GM23338 (cell line): ENCODE results near the gene FAM241A. TPM values are rescaled to one million over a fixed set of nuclear protein-coding genes. Genes with fewer than 3 reads are reported as not detected.

ENCODE experiments used
- ATAC-seq: fragments of 200-7000 bp; cut with Tn5 transposase; 3 replicates; pipeline ENCODE4 v1.9.1; 2020
- DNase-seq: peaks from one replicate; pipeline ENCODE4 v3.0.0-alpha.2; 2015; ENCODE audit warnings: low spot score
- H2AFZ ChIP-seq: fragments of 200-600 bp; sonication (generic); 2 replicates; pipeline ENCODE4 v1.8.0; 2016; ENCODE audit warnings: antibody characterized with exemption, mild to moderate bottlenecking, moderate library complexity
- H3F3A ChIP-seq: fragments of 200-600 bp; sonication (generic); replicated peaks from 2 replicates; pipeline ENCODE4 v1.8.0; 2017; ENCODE audit warnings: antibody characterized with exemption, mixed run types, low read depth
- H3K27ac ChIP-seq: fragments of 200-600 bp; sonication (generic); 2 replicates; pipeline ENCODE4 v1.6.1; 2016; ENCODE audit warnings: low read depth
- H3K27me3 ChIP-seq: fragments of 200-600 bp; sonication (generic); 2 replicates; pipeline ENCODE4 v1.8.0; 2016; ENCODE audit warnings: mild to moderate bottlenecking, mixed run types, moderate library complexity; ENCODE audit not compliant: insufficient read depth
- H3K36me3 ChIP-seq: fragments of 200-600 bp; sonication (generic); 2 replicates; pipeline ENCODE4 v1.8.0; 2016; ENCODE audit warnings: mild to moderate bottlenecking; ENCODE audit not compliant: insufficient read depth
- H3K4me1 ChIP-seq: fragments of 200-600 bp; sonication (generic); 2 replicates; pipeline ENCODE4 v1.8.0; 2016; ENCODE audit warnings: mild to moderate bottlenecking, moderate library complexity; ENCODE audit not compliant: insufficient read depth
- H3K4me2 ChIP-seq: fragments of 200-600 bp; sonication (generic); 2 replicates; pipeline ENCODE4 v1.7.1; 2017; ENCODE audit warnings: mixed run types
- H3K4me3 ChIP-seq: fragments of 200-600 bp; sonication (generic); 2 replicates; pipeline ENCODE4 v1.6.1; 2016; ENCODE audit warnings: mixed run types
- H3K79me2 ChIP-seq: fragments of 200-600 bp; sonication (generic); replicated peaks from 2 replicates; pipeline ENCODE4 v1.8.0; 2017; ENCODE audit warnings: mild to moderate bottlenecking; ENCODE audit not compliant: insufficient read depth
- H3K9me2 ChIP-seq: fragments of 200-600 bp; sonication (generic); 2 replicates; pipeline ENCODE4 v1.8.0; 2017; ENCODE audit not compliant: insufficient read depth
- H4K20me1 ChIP-seq: fragments of 200-600 bp; sonication (generic); replicated peaks from 2 replicates; pipeline ENCODE4 v1.8.0; 2017; ENCODE audit warnings: mild to moderate bottlenecking; ENCODE audit not compliant: insufficient read depth
- H3K27ac Mint-ChIP-seq: 2 replicates; pipeline ENCODE4 v1.8.0; 2020; ENCODE audit warnings: inconsistent platforms, mild to moderate bottlenecking, moderate library complexity, mixed read lengths
- H3K27me3 Mint-ChIP-seq: 3 replicates; pipeline ENCODE4 v1.8.0; 2022; ENCODE audit warnings: low read depth, mild to moderate bottlenecking, moderate library complexity, mixed read lengths, inconsistent platforms; ENCODE audit not compliant: insufficient read depth, poor library complexity
- H3K36me3 Mint-ChIP-seq: 3 replicates; pipeline ENCODE4 v1.8.0; 2021; ENCODE audit warnings: low read depth, mild to moderate bottlenecking, inconsistent platforms, moderate library complexity, mixed read lengths
- H3K4me1 Mint-ChIP-seq: 3 replicates; pipeline ENCODE4 v1.8.0; 2020; ENCODE audit warnings: mild to moderate bottlenecking, inconsistent platforms, mixed read lengths
- H3K4me3 Mint-ChIP-seq: 3 replicates; pipeline ENCODE4 v1.8.0; 2021; ENCODE audit warnings: moderate library complexity, mild to moderate bottlenecking, inconsistent platforms, mixed read lengths
- H3K9me3 Mint-ChIP-seq: 3 replicates; pipeline ENCODE4 v1.8.0; 2020; ENCODE audit warnings: moderate library complexity, mild to moderate bottlenecking, inconsistent platforms, mixed read lengths
- CREB1 ChIP-seq: fragments of 250-450 bp; sonication (Bioruptor Pico); IDR thresholded peaks from 2 replicates; pipeline ENCODE4 v1.5.0; 2020; ENCODE audit warnings: low read depth, mild to moderate bottlenecking, moderate library complexity
- JUNB ChIP-seq: IDR thresholded peaks from one replicate; pipeline ENCODE4 v1.6.1; 2016; ENCODE audit warnings: antibody characterized with exemption; ENCODE audit not compliant: unreplicated experiment
- POLR2AphosphoS5 ChIP-seq: IDR thresholded peaks from 2 replicates; pipeline ENCODE4 v1.6.1; 2016; ENCODE audit warnings: antibody characterized with exemption, low read depth
- ZNF114 ChIP-seq: fragments of 250-450 bp; sonication (Bioruptor Pico); IDR thresholded peaks from 2 replicates; pipeline ENCODE4 v1.5.0; 2020; ENCODE audit warnings: mild to moderate bottlenecking, moderate library complexity
- polyA plus RNA-seq: library from polyadenylated mRNA; unstranded; fragments of >200 nt; fragmentation: Nextera tagmentation; extraction: Ambion mirVana; gene quantifications from 2 replicates; pipeline ENCODE4 v1.2.1, GENCODE V29; 2016
- total RNA-seq: library from RNA; depleted of rRNA; stranded (reverse); fragments of >200 nt; shearing (Covaris generic); gene quantifications from 2 replicates; pipeline ENCODE4 v1.2.3, GENCODE V29; 2014
- TF ChIP-seq, protein P1 (sequence below), 2 experiments: fragments of 200-600 bp in 1 of 2; sonication (generic) in 1 of 2; conservative IDR thresholded peaks; 2 replicates each; pipeline versions ENCODE4 v1.5.1 to v1.6.1; 2016 to 2017; ENCODE audit warnings: antibody characterized with exemption in 2 of 2, low read depth in 2 of 2, mild to moderate bottlenecking in 2 of 2, moderate library complexity in 1 of 2
- TF ChIP-seq, protein P2 (sequence below): IDR thresholded peaks from 2 replicates; pipeline ENCODE4 v1.6.1; 2016; ENCODE audit warnings: antibody characterized with exemption
- TF ChIP-seq, protein P3 (sequence below): fragments of 250-450 bp; sonication (Bioruptor Pico); IDR thresholded peaks from 2 replicates; pipeline ENCODE4 v1.5.0; 2020; ENCODE audit warnings: mild to moderate bottlenecking, moderate library complexity

Gene FAM241A
- total and polyA plus RNA-seq, 2 experiments from 2014 or later, result 0.58 to 0.63 TPM

DNA sequence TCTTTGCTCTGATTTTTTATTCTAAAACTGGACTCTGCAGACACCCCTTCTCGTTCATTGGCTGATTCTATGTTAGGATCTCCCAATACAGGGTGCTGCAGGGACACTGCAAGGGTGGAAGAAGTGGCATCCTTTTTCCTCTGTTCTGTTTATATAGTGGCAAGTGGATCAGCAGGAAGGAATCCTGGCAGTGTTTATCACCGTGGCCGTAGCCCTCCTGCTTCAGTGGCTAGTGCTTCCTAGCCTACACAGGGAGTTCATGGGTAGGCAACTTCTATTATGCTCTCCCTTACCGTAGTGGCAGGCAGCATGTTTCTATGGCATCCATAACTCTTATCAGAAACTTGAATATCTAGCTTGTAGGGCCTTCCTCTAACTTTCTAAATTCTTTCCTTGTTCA is 79.9 kb downstream of the FAM241A start (continued):
- TF ChIP-seq, protein P1, sequence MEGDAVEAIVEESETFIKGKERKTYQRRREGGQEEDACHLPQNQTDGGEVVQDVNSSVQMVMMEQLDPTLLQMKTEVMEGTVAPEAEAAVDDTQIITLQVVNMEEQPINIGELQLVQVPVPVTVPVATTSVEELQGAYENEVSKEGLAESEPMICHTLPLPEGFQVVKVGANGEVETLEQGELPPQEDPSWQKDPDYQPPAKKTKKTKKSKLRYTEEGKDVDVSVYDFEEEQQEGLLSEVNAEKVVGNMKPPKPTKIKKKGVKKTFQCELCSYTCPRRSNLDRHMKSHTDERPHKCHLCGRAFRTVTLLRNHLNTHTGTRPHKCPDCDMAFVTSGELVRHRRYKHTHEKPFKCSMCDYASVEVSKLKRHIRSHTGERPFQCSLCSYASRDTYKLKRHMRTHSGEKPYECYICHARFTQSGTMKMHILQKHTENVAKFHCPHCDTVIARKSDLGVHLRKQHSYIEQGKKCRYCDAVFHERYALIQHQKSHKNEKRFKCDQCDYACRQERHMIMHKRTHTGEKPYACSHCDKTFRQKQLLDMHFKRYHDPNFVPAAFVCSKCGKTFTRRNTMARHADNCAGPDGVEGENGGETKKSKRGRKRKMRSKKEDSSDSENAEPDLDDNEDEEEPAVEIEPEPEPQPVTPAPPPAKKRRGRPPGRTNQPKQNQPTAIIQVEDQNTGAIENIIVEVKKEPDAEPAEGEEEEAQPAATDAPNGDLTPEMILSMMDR (conservative IDR thresholded peaks at IDR 0.05; ENCODE audit: low read depth in 2 of 2), result no peak
- TF ChIP-seq JUNB (no peak), ZNF114 (no peak), POLR2AphosphoS5 (no peak)
- TF ChIP-seq, protein P2, sequence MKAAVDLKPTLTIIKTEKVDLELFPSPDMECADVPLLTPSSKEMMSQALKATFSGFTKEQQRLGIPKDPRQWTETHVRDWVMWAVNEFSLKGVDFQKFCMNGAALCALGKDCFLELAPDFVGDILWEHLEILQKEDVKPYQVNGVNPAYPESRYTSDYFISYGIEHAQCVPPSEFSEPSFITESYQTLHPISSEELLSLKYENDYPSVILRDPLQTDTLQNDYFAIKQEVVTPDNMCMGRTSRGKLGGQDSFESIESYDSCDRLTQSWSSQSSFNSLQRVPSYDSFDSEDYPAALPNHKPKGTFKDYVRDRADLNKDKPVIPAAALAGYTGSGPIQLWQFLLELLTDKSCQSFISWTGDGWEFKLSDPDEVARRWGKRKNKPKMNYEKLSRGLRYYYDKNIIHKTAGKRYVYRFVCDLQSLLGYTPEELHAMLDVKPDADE, result no peak

DNA sequence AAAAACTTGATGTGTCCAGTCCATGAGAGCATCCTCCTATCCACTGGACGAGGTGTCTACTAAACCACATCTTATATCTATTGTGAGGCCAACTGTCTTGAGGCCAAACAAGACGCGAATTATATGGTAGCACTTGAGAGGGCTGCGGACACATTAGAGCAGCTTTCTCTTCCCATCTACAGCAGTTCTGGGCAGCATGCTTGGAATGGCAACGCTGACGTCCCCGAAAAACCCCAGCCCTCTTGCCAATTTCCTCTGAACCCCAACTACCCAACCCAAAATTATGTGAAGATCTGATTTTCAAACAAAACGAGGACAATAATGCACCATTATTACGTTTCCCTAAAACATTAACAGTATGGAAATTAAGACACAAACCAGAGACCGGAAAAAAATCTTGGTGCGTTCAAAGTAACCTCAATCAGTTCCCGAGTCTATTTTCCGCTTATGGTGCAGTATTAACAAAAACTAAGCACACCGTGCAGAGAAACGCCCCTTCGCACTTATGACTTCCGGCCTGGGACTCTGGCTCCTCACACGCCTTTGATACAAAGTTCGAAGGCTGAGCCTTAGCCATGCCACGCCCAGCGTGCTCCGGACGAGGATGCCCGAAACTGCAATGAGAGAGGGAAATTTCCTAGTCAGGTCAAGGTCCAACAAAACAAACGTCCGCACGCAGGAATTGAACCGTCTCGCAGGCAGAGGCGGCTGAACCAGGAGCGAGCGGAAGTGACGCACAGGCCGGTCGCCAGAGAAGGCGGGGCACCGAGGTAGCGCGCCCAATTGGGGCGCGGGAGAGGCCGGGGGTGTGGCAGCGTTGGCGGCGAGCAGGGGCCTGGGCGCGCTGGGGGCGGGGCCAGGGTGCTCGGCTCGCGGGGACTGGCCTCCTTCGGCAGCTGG is 85.9 kb downstream of the FAM241A start:
- H3K9me3 Mint-ChIP-seq, result no peaks in the 10 kb centered on the region

More for the DNA sequence above, 85.9 kb downstream of the FAM241A start:
- H3F3A ChIP-seq, result 0 out of 2 replicates have a peak, but pooled peaks cover 4% of the 10 kb centered on the region
- H3K27me3 ChIP-seq, result no peaks in the 10 kb centered on the region
- TF ChIP-seq, protein P3, sequence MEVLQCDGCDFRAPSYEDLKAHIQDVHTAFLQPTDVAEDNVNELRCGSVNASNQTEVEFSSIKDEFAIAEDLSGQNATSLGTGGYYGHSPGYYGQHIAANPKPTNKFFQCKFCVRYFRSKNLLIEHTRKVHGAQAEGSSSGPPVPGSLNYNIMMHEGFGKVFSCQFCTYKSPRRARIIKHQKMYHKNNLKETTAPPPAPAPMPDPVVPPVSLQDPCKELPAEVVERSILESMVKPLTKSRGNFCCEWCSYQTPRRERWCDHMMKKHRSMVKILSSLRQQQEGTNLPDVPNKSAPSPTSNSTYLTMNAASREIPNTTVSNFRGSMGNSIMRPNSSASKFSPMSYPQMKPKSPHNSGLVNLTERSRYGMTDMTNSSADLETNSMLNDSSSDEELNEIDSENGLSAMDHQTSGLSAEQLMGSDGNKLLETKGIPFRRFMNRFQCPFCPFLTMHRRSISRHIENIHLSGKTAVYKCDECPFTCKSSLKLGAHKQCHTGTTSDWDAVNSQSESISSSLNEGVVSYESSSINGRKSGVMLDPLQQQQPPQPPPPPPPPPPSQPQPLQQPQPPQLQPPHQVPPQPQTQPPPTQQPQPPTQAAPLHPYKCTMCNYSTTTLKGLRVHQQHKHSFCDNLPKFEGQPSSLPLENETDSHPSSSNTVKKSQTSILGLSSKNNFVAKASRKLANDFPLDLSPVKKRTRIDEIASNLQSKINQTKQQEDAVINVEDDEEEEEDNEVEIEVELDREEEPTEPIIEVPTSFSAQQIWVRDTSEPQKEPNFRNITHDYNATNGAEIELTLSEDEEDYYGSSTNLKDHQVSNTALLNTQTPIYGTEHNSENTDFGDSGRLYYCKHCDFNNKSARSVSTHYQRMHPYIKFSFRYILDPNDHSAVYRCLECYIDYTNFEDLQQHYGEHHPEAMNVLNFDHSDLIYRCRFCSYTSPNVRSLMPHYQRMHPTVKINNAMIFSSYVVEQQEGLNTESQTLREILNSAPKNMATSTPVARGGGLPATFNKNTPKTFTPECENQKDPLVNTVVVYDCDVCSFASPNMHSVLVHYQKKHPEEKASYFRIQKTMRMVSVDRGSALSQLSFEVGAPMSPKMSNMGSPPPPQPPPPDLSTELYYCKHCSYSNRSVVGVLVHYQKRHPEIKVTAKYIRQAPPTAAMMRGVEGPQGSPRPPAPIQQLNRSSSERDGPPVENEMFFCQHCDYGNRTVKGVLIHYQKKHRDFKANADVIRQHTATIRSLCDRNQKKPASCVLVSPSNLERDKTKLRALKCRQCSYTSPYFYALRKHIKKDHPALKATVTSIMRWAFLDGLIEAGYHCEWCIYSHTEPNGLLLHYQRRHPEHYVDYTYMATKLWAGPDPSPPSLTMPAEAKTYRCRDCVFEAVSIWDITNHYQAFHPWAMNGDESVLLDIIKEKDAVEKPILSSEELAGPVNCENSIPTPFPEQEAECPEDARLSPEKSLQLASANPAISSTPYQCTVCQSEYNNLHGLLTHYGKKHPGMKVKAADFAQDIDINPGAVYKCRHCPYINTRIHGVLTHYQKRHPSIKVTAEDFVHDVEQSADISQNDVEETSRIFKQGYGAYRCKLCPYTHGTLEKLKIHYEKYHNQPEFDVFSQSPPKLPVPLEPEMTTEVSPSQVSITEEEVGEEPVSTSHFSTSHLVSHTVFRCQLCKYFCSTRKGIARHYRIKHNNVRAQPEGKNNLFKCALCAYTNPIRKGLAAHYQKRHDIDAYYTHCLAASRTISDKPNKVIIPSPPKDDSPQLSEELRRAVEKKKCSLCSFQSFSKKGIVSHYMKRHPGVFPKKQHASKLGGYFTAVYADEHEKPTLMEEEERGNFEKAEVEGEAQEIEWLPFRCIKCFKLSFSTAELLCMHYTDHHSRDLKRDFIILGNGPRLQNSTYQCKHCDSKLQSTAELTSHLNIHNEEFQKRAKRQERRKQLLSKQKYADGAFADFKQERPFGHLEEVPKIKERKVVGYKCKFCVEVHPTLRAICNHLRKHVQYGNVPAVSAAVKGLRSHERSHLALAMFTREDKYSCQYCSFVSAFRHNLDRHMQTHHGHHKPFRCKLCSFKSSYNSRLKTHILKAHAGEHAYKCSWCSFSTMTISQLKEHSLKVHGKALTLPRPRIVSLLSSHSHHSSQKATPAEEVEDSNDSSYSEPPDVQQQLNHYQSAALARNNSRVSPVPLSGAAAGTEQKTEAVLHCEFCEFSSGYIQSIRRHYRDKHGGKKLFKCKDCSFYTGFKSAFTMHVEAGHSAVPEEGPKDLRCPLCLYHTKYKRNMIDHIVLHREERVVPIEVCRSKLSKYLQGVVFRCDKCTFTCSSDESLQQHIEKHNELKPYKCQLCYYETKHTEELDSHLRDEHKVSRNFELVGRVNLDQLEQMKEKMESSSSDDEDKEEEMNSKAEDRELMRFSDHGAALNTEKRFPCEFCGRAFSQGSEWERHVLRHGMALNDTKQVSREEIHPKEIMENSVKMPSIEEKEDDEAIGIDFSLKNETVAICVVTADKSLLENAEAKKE (CRISPR knock-in tag), result no peak
- peak; percentile 92 for TF ChIP-seq CREB1 (CRISPR knock-in tag)
- TF ChIP-seq, protein P2, result peak; percentile 16; the same call in 1 of the 2 replicates
- H3K27ac ChIP-seq, result peak overlapping the region; percentile 93
- Mint-ChIP-seq H3K36me3 (no peaks in the 10 kb centered on the region), H3K4me3 (peak overlapping the region; percentile 95), H3K27me3 (peaks cover 9% of the 10 kb centered on the region), H3K4me1 (peaks cover 23% of the 10 kb centered on the region), H3K27ac (peak overlapping the region; percentile 99)
- peak overlapping the region; percentile 73; the same call in 1 of the 2 replicates for H2AFZ ChIP-seq
- peaks cover 36% of the 10 kb centered on the region for H3K79me2 ChIP-seq
- no peaks in the 10 kb centered on the region for H3K36me3 ChIP-seq
- peak overlapping the region; percentile 65 for H3K4me3 ChIP-seq
- ATAC-seq, result peak; percentile 91
- H3K4me1 ChIP-seq, result peaks cover 23% of the 10 kb centered on the region
- peaks cover 6% of the 10 kb centered on the region; the same call in 1 of the 2 replicates for H4K20me1 ChIP-seq
- DNase-seq, result peak; percentile 97
- no peaks in the 10 kb centered on the region for H3K9me2 ChIP-seq
- H3K4me2 ChIP-seq, result peak overlapping the region; percentile 94
